CD4-positive, alpha-beta T cell treated with Interleukin-12 subunit alpha and Interleukin-12 subunit beta, for 1 hour (primary cell): ENCODE results near the gene ISCA2.
"Not testable (repeated sequence)": the region's sequence is repeated elsewhere in the genome, so short reads cannot be mapped to it uniquely, and the experiment has no call there.

Experiments
- DNase-seq: peaks from one replicate; pipeline ENCODE4 v3.0.0-alpha.2; 2020

ISCA2 gene

GRCh38 chr14:74531467-74531866, 37.9 kb downstream of the ISCA2 start:
- DNase-seq = no peak

- DNase-seq = no peak
Observed at GRCh38 chr14:74532246-74532645, 38.7 kb downstream of the ISCA2 start.

DNA sequence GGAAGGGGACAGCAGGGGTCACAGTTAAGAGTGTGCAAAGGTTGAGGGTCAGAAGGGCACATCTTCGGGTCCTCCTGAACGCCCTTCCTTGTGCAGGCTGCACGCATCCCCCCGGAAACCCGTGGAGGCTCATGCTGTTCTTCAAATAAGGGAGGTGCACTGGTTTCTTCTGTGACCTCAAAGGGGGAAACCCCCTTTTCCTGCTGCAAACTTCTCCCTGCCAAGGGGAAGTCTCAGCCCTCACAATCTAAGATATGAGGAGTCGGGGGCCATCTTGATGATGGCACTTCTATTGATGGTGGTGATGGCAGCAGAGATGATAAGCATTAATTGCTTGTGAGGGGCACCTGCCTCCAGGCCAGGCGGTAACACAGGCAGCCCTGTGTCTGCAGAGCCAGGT, 40.0 kb downstream of the ISCA2 start:
- DNase-seq = no peak

DNA sequence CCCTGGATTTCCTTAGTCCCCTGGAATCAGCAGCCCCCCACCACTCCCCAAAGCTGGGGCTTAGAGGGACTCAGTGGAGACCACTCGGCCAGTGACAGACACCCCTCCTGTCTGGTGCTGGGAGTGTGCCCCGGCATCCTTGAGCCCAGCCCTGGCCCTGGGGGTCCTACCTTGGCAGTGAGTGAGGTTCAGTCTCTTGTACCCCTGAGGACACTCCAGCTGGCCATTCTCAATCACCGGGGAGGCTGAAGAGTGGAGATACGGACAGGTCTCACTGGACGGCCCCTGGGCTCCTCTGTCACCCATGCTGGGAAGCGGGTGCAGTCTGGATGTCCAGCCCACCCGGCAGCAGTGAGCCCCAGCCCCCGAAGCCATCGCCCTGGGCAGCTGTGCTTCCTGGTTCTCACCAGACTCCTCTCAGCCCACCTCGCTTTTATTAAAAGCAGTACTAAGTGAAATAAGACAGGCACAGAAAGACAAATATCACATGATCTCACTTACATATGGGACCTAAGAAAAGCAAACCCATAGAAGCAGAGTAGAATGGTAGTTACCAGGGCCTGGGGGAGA, 42.3 kb downstream of the ISCA2 start:
- DNase-seq = no peak

DNA sequence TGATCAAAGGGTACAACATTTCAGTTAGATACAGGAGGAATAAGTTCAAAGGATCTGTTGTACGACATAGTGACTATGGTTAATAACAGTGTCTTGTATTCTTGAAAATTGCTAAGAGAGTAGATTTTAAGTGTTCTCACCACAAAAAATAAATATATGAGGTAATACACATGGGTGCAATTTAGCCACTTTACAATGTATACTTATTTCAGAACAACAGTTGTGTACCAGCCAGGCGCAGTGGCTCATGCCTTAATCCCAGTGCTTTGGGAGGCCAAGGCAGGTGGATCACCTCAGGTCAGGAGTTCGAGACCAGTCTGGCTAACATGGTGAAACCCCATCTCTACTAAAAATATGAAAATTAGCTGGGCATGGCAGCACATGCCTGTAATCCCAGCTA, 42.8 kb downstream of the ISCA2 start:
- DNase-seq = not testable (repeated sequence)

- DNase-seq = no peak
Observed at GRCh38 chr14:74538411-74539391, 45.1 kb downstream of the ISCA2 start.

GRCh38 chr14:74539503-74539902, 45.9 kb downstream of the ISCA2 start:
- no peak for DNase-seq

GRCh38 chr14:74541225-74541624, 47.7 kb downstream of the ISCA2 start:
- no peak for DNase-seq

- no peak for DNase-seq
Observed at GRCh38 chr14:74542056-74542685, 48.6 kb downstream of the ISCA2 start.

DNA sequence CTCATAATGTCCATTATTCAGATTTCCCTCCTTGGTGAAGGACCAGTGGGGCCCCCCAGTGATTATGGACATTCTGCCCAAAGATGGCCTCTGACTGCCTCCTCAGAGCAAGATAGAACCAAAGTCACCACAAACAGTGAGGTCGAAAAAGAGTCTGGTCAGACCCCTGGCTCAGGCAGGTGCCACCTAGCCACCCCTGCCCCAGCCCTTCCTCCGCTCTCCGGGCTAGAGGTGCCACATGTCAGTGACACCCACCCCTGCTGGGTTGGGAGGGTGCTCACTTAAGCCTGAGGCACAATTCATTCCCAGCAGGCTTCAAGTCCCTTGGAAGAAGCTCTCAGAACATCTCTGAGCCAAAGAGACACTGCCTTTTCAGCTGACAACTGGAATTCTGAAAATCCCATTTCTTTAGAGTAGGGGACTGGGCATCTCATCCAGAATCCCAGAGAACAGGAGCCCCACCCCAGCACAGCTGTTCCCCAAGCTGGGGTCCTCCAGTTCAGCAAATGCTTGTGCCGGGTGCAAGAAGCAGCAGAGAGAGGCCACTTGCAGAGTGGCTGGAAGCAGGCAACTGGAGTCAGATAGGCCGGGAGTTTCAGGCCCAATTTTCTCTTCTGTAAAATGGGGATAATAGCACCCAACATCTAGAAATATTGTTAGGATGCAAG, 50.3 kb downstream of the ISCA2 start:
- no peak for DNase-seq

- no peak for DNase-seq
Observed at GRCh38 chr14:74545386-74545785, 51.8 kb downstream of the ISCA2 start.

- no peak for DNase-seq
Observed at GRCh38 chr14:74546416-74546815, 52.9 kb downstream of the ISCA2 start.
